Subcutaneous adipose tissue (tissue), 4 donors: Measurements from ENCODE around the gene RASGRF1. TPM values are rescaled to one million over a fixed set of nuclear protein-coding genes. Genes with fewer than 3 reads are reported as not detected.

Experiments
- CTCF ChIP-seq: fragments of 450-650 bp; IDR thresholded peaks from one replicate; pipeline ENCODE4 v1.5.1; 2016; ENCODE audit warnings: low read depth, mild to moderate bottlenecking, control low read depth, antibody characterized with exemption, moderate library complexity
- total RNA-seq, 4 donors: library from RNA; depleted of rRNA; stranded (reverse); fragments of >200 nt; gene quantifications; one replicate each; pipeline ENCODE4 v1.1.0, GENCODE V29; 2016

The RASGRF1 gene
- total RNA-seq, 4 donors from 2014 or later, result under 0.01 to 1.7 (median 0.22) TPM; not detected in 1

GRCh38 chr15:78928616-78929093 is 161.9 kb downstream of the RASGRF1 start:
- no peak for TF ChIP-seq CTCF

GRCh38 chr15:78927077-78927790 is 163.3 kb downstream of the RASGRF1 start:
- TF ChIP-seq CTCF, result no peak

GRCh38 chr15:78925956-78926743 is 164.4 kb downstream of the RASGRF1 start:
- no peak for TF ChIP-seq CTCF

- TF ChIP-seq CTCF, result no peak
Observed at GRCh38 chr15:78925076-78925624, 165.4 kb downstream of the RASGRF1 start.

- no peak for TF ChIP-seq CTCF
Observed at GRCh38 chr15:78923480-78924360, 166.9 kb downstream of the RASGRF1 start.

- no peak for TF ChIP-seq CTCF
Observed at GRCh38 chr15:78923015-78923414, 167.6 kb downstream of the RASGRF1 start.
